Endothelial cell of umbilical vein (primary cell): ENCODE measurements around the gene ARID1B. TPM values are rescaled to one million over a fixed set of nuclear protein-coding genes. Genes with fewer than 3 reads are reported as not detected.

Experiments used
- BruUV-seq: library from RNA; stranded (reverse); fragments of 400-500 nt; replicated peaks from 2 replicates; lab custom pipeline; 2021; lab: Mats Ljungman, UMichigan
- CTCF ChIA-PET: fragments of 300-600, 350-600 bp; sonication (Branson Sonifier 250); formaldehyde crosslinking; loops from one replicate; lab custom pipeline; 2021; ENCODE audit warnings: antibody characterized with exemption, inconsistent platforms; lab: Charles Lee
- POLR2A ChIA-PET: fragments of 300-600, 350-600 bp; sonication (Branson Sonifier 250); formaldehyde crosslinking; loops from one replicate; lab custom pipeline; 2021; ENCODE audit warnings: antibody characterized with exemption, inconsistent platforms; lab: Charles Lee
- DNase-seq: peaks from one replicate; pipeline ENCODE4 v3.0.0-alpha.2; 2011; ENCODE audit warnings: low read depth, low spot score
- FAIRE-seq: peaks from 2 replicates; lab custom pipeline; 2011; peaks lifted over from hg19 to GRCh38; lab: Jason Lieb, UNC
- H2AFZ ChIP-seq: 2 replicates; pipeline ENCODE4 v1.6.0; 2012; ENCODE audit warnings: low read depth, low read length, control low read depth, inconsistent platforms
- H3K27ac ChIP-seq: 2 replicates; pipeline ENCODE4 v1.5.1; 2011; ENCODE audit warnings: low read depth, mild to moderate bottlenecking, control low read depth, low read length, moderate library complexity; ENCODE audit not compliant: insufficient read depth
- H3K27me3 ChIP-seq, 2 experiments: 2 replicates each; pipeline versions ENCODE4 v1.6.0 to v1.6.1; 2011; ENCODE audit warnings: low read length in 2 of 2, mixed read lengths in 1 of 2; ENCODE audit not compliant: control insufficient read depth in 2 of 2, insufficient read depth in 2 of 2
- H3K36me3 ChIP-seq, 2 experiments: 2 replicates in 1 of 2; 3 replicates in 1 of 2; pipeline ENCODE4 v1.5.1; 2011; ENCODE audit warnings: low read length in 2 of 2, mild to moderate bottlenecking in 1 of 2, moderate library complexity in 1 of 2; ENCODE audit not compliant: control insufficient read depth in 2 of 2, insufficient read depth in 2 of 2; ENCODE audit errors: extremely low read depth in 1 of 2
- H3K4me1 ChIP-seq: 3 replicates; pipeline ENCODE4 v1.5.1; 2011; ENCODE audit warnings: mild to moderate bottlenecking, low read length; ENCODE audit not compliant: control insufficient read depth, insufficient read depth; ENCODE audit errors: extremely low read depth
- H3K4me2 ChIP-seq: 2 replicates; pipeline ENCODE4 v1.6.1; 2011; ENCODE audit warnings: low read length, control low read depth, mixed read lengths; ENCODE audit not compliant: insufficient read depth
- H3K4me3 ChIP-seq, 3 experiments: fragments of 200-600 bp in 1 of 3; sonication (generic), shearing (Covaris generic) in 1 of 3; replicated peaks in 1 of 3; 2 replicates each; pipeline ENCODE4 v1.5.1; 2011 to 2016; ENCODE audit warnings: control low read depth in 3 of 3, low read length in 3 of 3, mild to moderate bottlenecking in 2 of 3, inconsistent platforms in 1 of 3, low read depth in 1 of 3, moderate library complexity in 1 of 3; ENCODE audit not compliant: insufficient read depth in 1 of 3
- H3K79me2 ChIP-seq: 2 replicates; pipeline ENCODE4 v1.6.0; 2012; ENCODE audit warnings: low read length, inconsistent platforms; ENCODE audit not compliant: control insufficient read depth, insufficient read depth
- H3K9ac ChIP-seq: replicated peaks from 2 replicates; pipeline ENCODE3; 2011; ENCODE audit warnings: low read length, control low read depth; ENCODE audit not compliant: insufficient read depth; ENCODE audit errors: extremely low read depth
- H3K9me1 ChIP-seq: replicated peaks from 3 replicates; pipeline ENCODE4 v1.6.0; 2011; ENCODE audit warnings: mild to moderate bottlenecking, low read length; ENCODE audit not compliant: control insufficient read depth, insufficient read depth; ENCODE audit errors: extremely low read depth
- H3K9me3 ChIP-seq: replicated peaks from 2 replicates; pipeline ENCODE4 v1.5.1; 2012; ENCODE audit warnings: low read length, inconsistent platforms; ENCODE audit not compliant: control insufficient read depth, insufficient read depth
- H4K20me1 ChIP-seq: replicated peaks from 2 replicates; pipeline ENCODE3; 2011; ENCODE audit warnings: mild to moderate bottlenecking, low read length; ENCODE audit not compliant: control insufficient read depth, insufficient read depth; ENCODE audit errors: extremely low read depth
- CTCF ChIP-seq, 2 donors: IDR thresholded peaks; 1 replicate in 1 of 2; 2 replicates in 1 of 2; pipeline ENCODE4 v1.5.1; 2011; ENCODE audit warnings: low read length in 2 of 2, mild to moderate bottlenecking in 2 of 2, moderate library complexity in 2 of 2, control low read depth in 1 of 2, inconsistent platforms in 1 of 2, low read depth in 1 of 2; ENCODE audit not compliant: insufficient read depth in 1 of 2; ENCODE audit errors: extremely low read depth in 1 of 2
- EZH2 ChIP-seq: IDR thresholded peaks from 2 replicates; pipeline ENCODE4 v1.6.1; 2012; ENCODE audit warnings: borderline replicate concordance, low read depth, mild to moderate bottlenecking, moderate library complexity, low read length, inconsistent platforms; ENCODE audit not compliant: severe bottlenecking
- FOS ChIP-seq: IDR thresholded peaks from 2 replicates; pipeline ENCODE4 v1.6.1; 2011; ENCODE audit warnings: mild to moderate bottlenecking, low read length, moderate library complexity, borderline replicate concordance; ENCODE audit not compliant: insufficient read depth
- GATA2 ChIP-seq: IDR thresholded peaks from 2 replicates; pipeline ENCODE4 v1.7.0; 2011; ENCODE audit warnings: low read depth, mild to moderate bottlenecking, moderate library complexity, mixed read lengths, low read length; ENCODE audit not compliant: insufficient read length, insufficient read depth
- JUN ChIP-seq: IDR thresholded peaks from 2 replicates; pipeline ENCODE4 v1.6.1; 2011; ENCODE audit warnings: borderline replicate concordance, low read depth; ENCODE audit not compliant: insufficient read length, insufficient read depth
- MAX ChIP-seq: IDR thresholded peaks from 2 replicates; pipeline ENCODE4 v1.6.1; 2011; ENCODE audit not compliant: insufficient read depth, insufficient read length
- MYC ChIP-seq: IDR thresholded peaks from one replicate; pipeline ENCODE4 v1.6.1; 2011; ENCODE audit warnings: mild to moderate bottlenecking, low read depth, low read length
- POLR2A ChIP-seq: IDR thresholded peaks from 2 replicates; pipeline ENCODE4 v1.6.1; 2012; ENCODE audit warnings: low read depth, mild to moderate bottlenecking, control low read depth, low read length
- POLR2AphosphoS5 ChIP-seq: IDR thresholded peaks from 2 replicates; pipeline ENCODE4 v1.6.1; 2012; ENCODE audit warnings: low read depth, mild to moderate bottlenecking, control low read depth, low read length, moderate library complexity; ENCODE audit not compliant: insufficient read depth
- dilution Hi-C: fragments of 300-500 bp; cut with MboI; formaldehyde crosslinking; loops from one replicate; pipeline ENCODE4 v1.15.0; 2019; ENCODE audit warnings: low sequenced_read_pairs; ENCODE audit not compliant: extremely low pct_ligation_motif_present
- intact Hi-C: fragments of 100-400 bp; cut with micrococcal nuclease; formaldehyde crosslinking; loops from one replicate; pipeline ENCODE4 v1.10.0; 2022
- polyA plus RNA-seq, 4 experiments: library from polyadenylated mRNA; depleted of rRNA in 3 of 4; stranded (reverse) in 3 of 4; unstranded in 1 of 4; fragments of >200 nt; gene quantifications; 2 replicates each; pipeline versions ENCODE4 v1.2.1 to v1.2.3, GENCODE V29; 2011 to 2012; ENCODE audit warnings: missing spikeins in 1 of 4
- total RNA-seq: library from RNA; stranded (reverse); gene quantifications from 2 replicates; pipeline ENCODE4 v1.2.3, GENCODE V29; 2021

Gene ARID1B
- total and polyA plus RNA-seq, 2 donors (not counting 3 experiments of a cell fraction or from before 2014, with no cell fraction given), result 21.8 to 89.5 TPM

- H4K20me1 ChIP-seq, result no peaks in the 10 kb centered on the region
- FAIRE-seq (no peak), DNase-seq (no peak)
- no peaks in the 10 kb centered on the region for H3K4me1 ChIP-seq
- H3K79me2 ChIP-seq, result no peaks in the 10 kb centered on the region
- no TSS peak for BruUV-seq
- H3K36me3 ChIP-seq, result peaks cover 5 to 32% of the 10 kb centered on the region in 2 experiments
- H3K4me3 ChIP-seq, result no peak overlapping the region
- H3K9me3 ChIP-seq, result no peaks in the 10 kb centered on the region
- no peak overlapping the region for H3K27ac ChIP-seq
- no peak overlapping the region for H3K9ac ChIP-seq
- TF ChIP-seq GATA2 (no peak), MAX (no peak), POLR2AphosphoS5 (no peak), MYC (no peak), EZH2 (no peak), JUN (no peak), CTCF (IDR thresholded peaks at IDR 0.05; ENCODE audit: extremely low read depth in 1 of 2, insufficient read depth in 1 of 2, low read depth in 1 of 2, low read length in 2 of 2) (no peak), POLR2A (no peak), FOS (no peak)
- ChIA-PET CTCF (interaction anchor here (0.6 kb wide), 1 partner anchor 519 kb away, joined by 3 read pairs; no protein-coding TSS in a partner anchor), POLR2A (no interaction called here)
- H3K9me1 ChIP-seq, result no peaks in the 10 kb centered on the region
- no peak overlapping the region for H3K4me2 ChIP-seq
- dilution Hi-C loops, result no loop called here
- intact Hi-C loops, result no loop called here
- no peaks in the 10 kb centered on the region for H3K27me3 ChIP-seq
- H2AFZ ChIP-seq, result no peak overlapping the region
These were observed 426.1 kb downstream of the ARID1B start for GRCh38 chr6:157203312-157203744.
